ENCODE results near the gene CILP2. TPM values are rescaled to one million over a fixed set of nuclear protein-coding genes. Genes with fewer than 3 reads are reported as not detected.

The CILP2 gene
- total RNA-seq, 1 donor from 2014 or later = 23.2 TPM

- Mint-ChIP-seq H3K27ac (no peak overlapping the region), H3K36me3 (no peaks in the 10 kb centered on the region), H3K27me3 (ENCODE audit: low read depth) (no peaks in the 10 kb centered on the region), H3K9me3 (no peaks in the 10 kb centered on the region), H3K4me1 (peaks cover 20% of the 10 kb centered on the region), H3K4me3 (no peak overlapping the region)
- DNase-seq (ENCODE audit: low spot score in 2 of 2, unreplicated experiment in 2 of 2) = no peak
- no peak for TF ChIP-seq CTCF (IDR thresholded peaks at IDR 0.05; ENCODE audit: unreplicated experiment)
These were observed 9.7 kb downstream of the CILP2 start for GRCh38 chr19:19547674-19548336.

- Mint-ChIP-seq H3K27me3 (ENCODE audit: low read depth) (no peaks in the 10 kb centered on the region), H3K27ac (peak overlapping the region; percentile 67)
These were observed 11.1 kb downstream of the CILP2 start for GRCh38 chr19:19548915-19549759.

GRCh38 chr19:19549804-19550464 is 11.9 kb downstream of the CILP2 start:
- Mint-ChIP-seq H3K4me1 (peaks cover 20% of the 10 kb centered on the region), H3K36me3 (no peaks in the 10 kb centered on the region), H3K9me3 (no peaks in the 10 kb centered on the region), H3K27me3 (ENCODE audit: low read depth) (no peaks in the 10 kb centered on the region), H3K27ac (peak overlapping the region; percentile 12), H3K4me3 (no peak overlapping the region)
- DNase-seq (ENCODE audit: low spot score in 2 of 2, unreplicated experiment in 2 of 2) = no peak
- no peak for TF ChIP-seq CTCF (IDR thresholded peaks at IDR 0.05; ENCODE audit: unreplicated experiment)

More at GRCh38 chr19:19548915-19549759, 11.1 kb downstream of the CILP2 start:
- peaks cover 20% of the 10 kb centered on the region for H3K4me1 Mint-ChIP-seq
- H3K36me3 Mint-ChIP-seq = no peaks in the 10 kb centered on the region
- no peak for DNase-seq (ENCODE audit: low spot score in 2 of 2, unreplicated experiment in 2 of 2)
- TF ChIP-seq CTCF (IDR thresholded peaks at IDR 0.05; ENCODE audit: unreplicated experiment) = no peak
- no peak overlapping the region for H3K4me3 Mint-ChIP-seq
- no peaks in the 10 kb centered on the region for H3K9me3 Mint-ChIP-seq

- Mint-ChIP-seq H3K4me1 (peaks cover 20% of the 10 kb centered on the region), H3K4me3 (no peak overlapping the region)
- peak in 1 of 2 experiments; percentile 50 for DNase-seq (ENCODE audit: low spot score in 2 of 2, unreplicated experiment in 2 of 2)
These were observed 12.4 kb downstream of the CILP2 start for GRCh38 chr19:19550485-19550929.

More at GRCh38 chr19:19550485-19550929, 12.4 kb downstream of the CILP2 start:
- no peaks in the 10 kb centered on the region for H3K36me3 Mint-ChIP-seq
- no peak for TF ChIP-seq CTCF (IDR thresholded peaks at IDR 0.05; ENCODE audit: unreplicated experiment)
- H3K9me3 Mint-ChIP-seq = no peaks in the 10 kb centered on the region
- H3K27ac Mint-ChIP-seq = peak overlapping the region; percentile 39
- H3K27me3 Mint-ChIP-seq (ENCODE audit: low read depth) = no peaks in the 10 kb centered on the region
